ENCODE results near the gene GSTO2. TPM values are rescaled to one million over a fixed set of nuclear protein-coding genes. Genes with fewer than 3 reads are reported as not detected.
A peak's percentile ranks its signal among the peaks of the same experiment; 100 is the strongest.

GSTO2 gene
- total RNA-seq, 1 experiment from 2014 or later: 1.1 TPM

DNA sequence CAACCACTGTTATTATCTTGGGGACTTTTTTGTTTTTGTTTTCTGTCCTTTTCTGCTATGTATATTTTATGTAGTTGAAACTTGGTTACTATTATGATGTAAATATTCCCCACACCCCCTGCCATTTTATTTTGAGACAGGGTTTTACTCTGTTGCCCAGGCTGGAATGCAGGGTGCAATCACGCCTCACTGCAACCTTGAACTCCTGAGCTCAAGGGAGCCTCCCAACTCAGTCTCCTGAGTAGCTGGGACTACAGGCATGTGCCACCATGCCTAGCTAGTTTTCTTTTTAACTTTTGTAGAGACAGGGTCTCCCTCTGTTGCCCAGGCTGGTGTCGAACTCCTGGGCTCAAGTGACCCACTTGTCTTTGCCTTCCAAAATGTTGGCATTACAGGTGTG is 18.0 kb downstream of the GSTO2 start:
- DNase-seq: no peak
- Histone ChIP-seq H3K9me3 (no peaks in the 10 kb centered on the region), H3K36me3 (ENCODE audit: control insufficient read depth, insufficient read depth, low read length) (no peaks in the 10 kb centered on the region), H3K27me3 (replicated peaks; ENCODE audit: control insufficient read depth, insufficient read depth, low read length) (no peaks in the 10 kb centered on the region), H3K4me1 (peaks cover 13% of the 10 kb centered on the region), H3K4me3 (ENCODE audit: low read depth, low read length) (no peak overlapping the region)
- TF ChIP-seq CTCF (IDR thresholded peaks at IDR 0.05; ENCODE audit: insufficient read depth in 1 of 2, low read depth in 1 of 2, low read length in 1 of 2, severe bottlenecking in 1 of 2, unreplicated experiment in 1 of 2): no peak
- Mint-ChIP-seq H3K4me1 (ENCODE audit: low read depth, unreplicated experiment) (peaks cover 7% of the 10 kb centered on the region), H3K36me3 (ENCODE audit: insufficient read depth, unreplicated experiment) (no peaks in the 10 kb centered on the region), H3K9me3 (ENCODE audit: unreplicated experiment) (no peaks in the 10 kb centered on the region), H3K27ac (ENCODE audit: unreplicated experiment) (no peak overlapping the region), H3K4me3 (ENCODE audit: unreplicated experiment) (no peak overlapping the region), H3K27me3 (ENCODE audit: insufficient read depth, unreplicated experiment) (no peaks in the 10 kb centered on the region)
- no TSS peak for BruUV-seq (replicated peaks)
- CTCF ChIA-PET: no interaction called here
- POLR2A ChIA-PET: no interaction called here
- intact Hi-C loops (cut with micrococcal nuclease; ENCODE audit: unreplicated experiment): no loop called here

DNA sequence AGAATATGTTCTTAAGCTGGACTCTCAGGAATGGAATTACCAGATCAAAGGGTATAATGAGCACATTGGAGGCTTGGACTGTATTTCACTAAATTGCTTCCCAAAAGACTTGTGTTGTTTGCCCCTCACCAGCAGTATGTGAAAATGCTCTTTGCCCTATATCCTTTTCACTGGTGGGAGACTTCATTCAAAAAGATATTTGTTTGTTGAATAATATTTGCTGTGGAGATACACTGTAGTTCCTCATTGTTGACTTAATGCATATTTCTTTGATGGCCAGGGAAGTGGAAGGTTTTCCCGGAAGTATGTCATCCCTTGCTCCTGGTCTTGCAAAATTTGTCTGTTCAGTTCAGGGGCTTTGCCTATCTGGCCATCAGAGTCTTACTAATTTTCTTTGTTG is 19.4 kb downstream of the GSTO2 start:
- POLR2A ChIA-PET: no interaction called here
- Mint-ChIP-seq H3K4me3 (ENCODE audit: unreplicated experiment) (no peak overlapping the region), H3K4me1 (ENCODE audit: low read depth, unreplicated experiment) (peaks cover 7% of the 10 kb centered on the region), H3K9me3 (ENCODE audit: unreplicated experiment) (no peaks in the 10 kb centered on the region), H3K27me3 (ENCODE audit: insufficient read depth, unreplicated experiment) (peaks cover 3% of the 10 kb centered on the region), H3K36me3 (ENCODE audit: insufficient read depth, unreplicated experiment) (no peaks in the 10 kb centered on the region), H3K27ac (ENCODE audit: unreplicated experiment) (no peak overlapping the region)
- H3K36me3 ChIP-seq (ENCODE audit: control insufficient read depth, insufficient read depth, low read length): no peaks in the 10 kb centered on the region
- CTCF ChIA-PET: no interaction called here
- peaks cover 13% of the 10 kb centered on the region for H3K4me1 ChIP-seq
- intact Hi-C loops (cut with micrococcal nuclease; ENCODE audit: unreplicated experiment): loop anchor here (2.0 kb wide), 1 partner anchor 34 kb away; the partner anchor contains the start of gene GSTO1
- peak in 1 of 2 experiments; percentile 24 for DNase-seq
- H3K4me3 ChIP-seq (ENCODE audit: low read depth, low read length): no peak overlapping the region
- no peaks in the 10 kb centered on the region for H3K27me3 ChIP-seq (replicated peaks; ENCODE audit: control insufficient read depth, insufficient read depth, low read length)
- H3K9me3 ChIP-seq: no peaks in the 10 kb centered on the region
- BruUV-seq (replicated peaks): no TSS peak
- TF ChIP-seq CTCF (IDR thresholded peaks at IDR 0.05; ENCODE audit: insufficient read depth in 1 of 2, low read depth in 1 of 2, low read length in 1 of 2, severe bottlenecking in 1 of 2, unreplicated experiment in 1 of 2): no peak

- Mint-ChIP-seq H3K36me3 (ENCODE audit: insufficient read depth, unreplicated experiment) (no peaks in the 10 kb centered on the region), H3K9me3 (ENCODE audit: unreplicated experiment) (no peaks in the 10 kb centered on the region), H3K27me3 (ENCODE audit: insufficient read depth, unreplicated experiment) (peaks cover 3% of the 10 kb centered on the region), H3K4me1 (ENCODE audit: low read depth, unreplicated experiment) (peaks cover 7% of the 10 kb centered on the region), H3K27ac (ENCODE audit: unreplicated experiment) (no peak overlapping the region), H3K4me3 (ENCODE audit: unreplicated experiment) (peak overlapping the region; percentile 48)
- no TSS peak for BruUV-seq (replicated peaks)
- CTCF ChIA-PET: interaction anchor here (0.6 to 1.6 kb wide), 7 partner anchors 9 to 393 kb away, joined by 3 to 7 read pairs (median 4); partner anchors contain the start of genes CFAP58 and ITPRIP
- intact Hi-C loops (cut with micrococcal nuclease; ENCODE audit: unreplicated experiment): loop anchor here (1.0 to 2.0 kb wide), 3 partner anchors 47 to 91 kb away; partner anchors contain the start of gene ITPRIP
- H3K9me3 ChIP-seq: no peaks in the 10 kb centered on the region
- H3K36me3 ChIP-seq (ENCODE audit: control insufficient read depth, insufficient read depth, low read length): no peaks in the 10 kb centered on the region
- peaks cover 13% of the 10 kb centered on the region for H3K4me1 ChIP-seq
- POLR2A ChIA-PET: no interaction called here
- H3K4me3 ChIP-seq (ENCODE audit: low read depth, low read length): no peak overlapping the region
- peak; percentile 86 to 91 for DNase-seq
- no peaks in the 10 kb centered on the region for H3K27me3 ChIP-seq (replicated peaks; ENCODE audit: control insufficient read depth, insufficient read depth, low read length)
- peak; percentile 98 to 100 for TF ChIP-seq CTCF (IDR thresholded peaks at IDR 0.05; ENCODE audit: insufficient read depth in 1 of 2, low read depth in 1 of 2, low read length in 1 of 2, severe bottlenecking in 1 of 2, unreplicated experiment in 1 of 2)
Observed at GRCh38 chr10:104291439-104291951, 22.5 kb downstream of the GSTO2 start.
